ENCODE measurements around the gene HSPB7. TPM values are rescaled to one million over a fixed set of nuclear protein-coding genes. Genes with fewer than 3 reads are reported as not detected.
A peak's percentile ranks its signal among the peaks of the same experiment; 100 is the strongest.
"Not testable (repeated sequence)": the region's sequence is repeated elsewhere in the genome, so short reads cannot be mapped to it uniquely, and the experiment has no call there.

HSPB7 gene
- total RNA-seq, 1 experiment from 2014 or later = not detected

DNA sequence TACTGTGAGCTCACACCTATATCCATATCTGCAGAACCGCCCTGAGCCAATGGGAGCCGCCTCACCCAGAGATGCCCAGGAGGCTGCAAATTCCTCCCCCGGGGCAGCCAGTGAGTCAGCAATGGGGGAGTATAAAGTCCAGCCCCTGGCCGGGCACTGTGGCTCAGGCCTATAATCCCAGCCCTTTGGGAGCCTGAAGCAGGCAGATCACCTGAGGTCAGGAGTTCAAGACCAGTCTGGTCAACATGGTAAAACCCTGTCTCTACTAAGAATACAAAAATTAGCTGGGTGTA, 20.7 kb upstream of the HSPB7 start:
- H3K4me3 Mint-ChIP-seq (ENCODE audit: unreplicated experiment) = no peak overlapping the region
- H3K27ac Mint-ChIP-seq (ENCODE audit: low read depth, unreplicated experiment) = no peak overlapping the region
- no peak for DNase-seq (ENCODE audit: unreplicated experiment)
- H3K36me3 Mint-ChIP-seq (ENCODE audit: insufficient read depth, unreplicated experiment) = no peaks in the 10 kb centered on the region
- intact Hi-C loops (cut with micrococcal nuclease) = no loop called here
- BruUV-seq (replicated peaks) = no TSS peak
- TF ChIP-seq, protein P1, sequence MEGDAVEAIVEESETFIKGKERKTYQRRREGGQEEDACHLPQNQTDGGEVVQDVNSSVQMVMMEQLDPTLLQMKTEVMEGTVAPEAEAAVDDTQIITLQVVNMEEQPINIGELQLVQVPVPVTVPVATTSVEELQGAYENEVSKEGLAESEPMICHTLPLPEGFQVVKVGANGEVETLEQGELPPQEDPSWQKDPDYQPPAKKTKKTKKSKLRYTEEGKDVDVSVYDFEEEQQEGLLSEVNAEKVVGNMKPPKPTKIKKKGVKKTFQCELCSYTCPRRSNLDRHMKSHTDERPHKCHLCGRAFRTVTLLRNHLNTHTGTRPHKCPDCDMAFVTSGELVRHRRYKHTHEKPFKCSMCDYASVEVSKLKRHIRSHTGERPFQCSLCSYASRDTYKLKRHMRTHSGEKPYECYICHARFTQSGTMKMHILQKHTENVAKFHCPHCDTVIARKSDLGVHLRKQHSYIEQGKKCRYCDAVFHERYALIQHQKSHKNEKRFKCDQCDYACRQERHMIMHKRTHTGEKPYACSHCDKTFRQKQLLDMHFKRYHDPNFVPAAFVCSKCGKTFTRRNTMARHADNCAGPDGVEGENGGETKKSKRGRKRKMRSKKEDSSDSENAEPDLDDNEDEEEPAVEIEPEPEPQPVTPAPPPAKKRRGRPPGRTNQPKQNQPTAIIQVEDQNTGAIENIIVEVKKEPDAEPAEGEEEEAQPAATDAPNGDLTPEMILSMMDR (IDR thresholded peaks at IDR 0.05; ENCODE audit: unreplicated experiment) = no peak
- POLR2A ChIA-PET = no interaction called here
- H3K9me3 Mint-ChIP-seq (ENCODE audit: unreplicated experiment) = no peaks in the 10 kb centered on the region
- H3K27me3 Mint-ChIP-seq (ENCODE audit: insufficient read depth, unreplicated experiment) = peaks cover 14% of the 10 kb centered on the region
- no peaks in the 10 kb centered on the region for H3K4me1 Mint-ChIP-seq (ENCODE audit: insufficient read depth, unreplicated experiment)
- CTCF ChIA-PET = interaction anchor here (0.6 to 1.0 kb wide), 5 partner anchors 17 to 422 kb away, joined by 3 to 4 read pairs (median 4); no protein-coding TSS in a partner anchor

DNA sequence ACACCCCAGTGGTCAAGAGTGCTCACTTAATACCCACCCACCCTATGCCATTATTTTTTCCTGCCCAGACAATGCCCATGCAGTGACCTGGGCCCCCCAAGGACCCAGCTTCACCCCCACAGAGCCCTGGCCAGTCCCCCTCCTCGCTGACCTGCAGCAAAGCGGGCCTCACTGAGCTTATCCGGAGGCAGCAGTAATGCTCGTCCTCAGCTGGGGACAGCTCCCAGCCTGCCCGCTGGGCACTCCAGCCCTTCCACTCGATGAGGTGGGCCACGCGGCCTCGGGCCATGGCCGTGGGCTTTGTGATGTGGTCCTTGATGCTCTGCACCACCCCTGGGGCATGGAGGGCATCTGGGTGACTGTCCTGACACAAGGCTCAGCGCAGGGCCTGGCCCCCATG, 18.6 kb upstream of the HSPB7 start:
- intact Hi-C loops (cut with micrococcal nuclease); CTCF ChIA-PET; H3K36me3 Mint-ChIP-seq (ENCODE audit: insufficient read depth, unreplicated experiment): not testable (repeated sequence)

DNA sequence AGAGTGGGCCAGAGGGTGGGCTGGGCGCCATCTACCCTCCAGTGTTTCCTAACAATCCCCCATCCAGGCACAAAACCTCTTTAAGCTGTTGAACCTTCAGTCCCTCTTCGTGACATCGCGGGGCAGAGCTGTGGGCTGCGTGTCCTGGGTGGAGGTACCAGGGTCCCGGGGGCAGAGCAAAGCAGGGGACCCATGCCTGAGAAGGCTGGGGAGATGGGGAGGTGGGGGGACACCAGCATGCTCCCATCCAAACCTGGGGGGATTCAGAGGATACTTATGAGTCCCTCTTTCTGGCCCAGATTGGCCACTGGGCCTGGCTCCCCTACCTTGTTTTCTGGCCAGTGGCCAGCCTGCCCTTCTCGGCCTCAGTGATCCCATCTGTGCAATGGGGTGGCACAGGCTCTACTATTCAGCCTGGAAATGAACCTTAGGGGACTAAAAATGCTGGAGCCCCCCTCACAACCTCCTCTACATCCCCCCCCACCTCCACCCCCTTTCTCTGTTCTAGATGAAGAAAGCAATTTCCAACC, 15.3 kb upstream of the HSPB7 start:
- DNase-seq (ENCODE audit: unreplicated experiment); H3K4me3 Mint-ChIP-seq (ENCODE audit: unreplicated experiment); POLR2A ChIA-PET; BruUV-seq (replicated peaks); H3K27me3 Mint-ChIP-seq (ENCODE audit: insufficient read depth, unreplicated experiment); H3K36me3 Mint-ChIP-seq (ENCODE audit: insufficient read depth, unreplicated experiment); H3K4me1 Mint-ChIP-seq (ENCODE audit: insufficient read depth, unreplicated experiment); H3K9me3 Mint-ChIP-seq (ENCODE audit: unreplicated experiment); H3K27ac Mint-ChIP-seq (ENCODE audit: low read depth, unreplicated experiment): not testable (repeated sequence)
- CTCF ChIA-PET = interaction anchor here (0.5 to 2.2 kb wide), 13 partner anchors 10 to 213 kb away, joined by 3 to 8 read pairs (median 3); partner anchors contain the start of gene HSPB7
- intact Hi-C loops (cut with micrococcal nuclease) = loop anchor here (1.0 kb wide), 1 partner anchor 24 kb away; no protein-coding TSS in a partner anchor

More for the DNA sequence above, 18.6 kb upstream of the HSPB7 start:
- H3K4me3 Mint-ChIP-seq (ENCODE audit: unreplicated experiment); H3K4me1 Mint-ChIP-seq (ENCODE audit: insufficient read depth, unreplicated experiment); H3K27ac Mint-ChIP-seq (ENCODE audit: low read depth, unreplicated experiment); POLR2A ChIA-PET; H3K27me3 Mint-ChIP-seq (ENCODE audit: insufficient read depth, unreplicated experiment); BruUV-seq (replicated peaks); DNase-seq (ENCODE audit: unreplicated experiment); H3K9me3 Mint-ChIP-seq (ENCODE audit: unreplicated experiment): not testable (repeated sequence)

DNA sequence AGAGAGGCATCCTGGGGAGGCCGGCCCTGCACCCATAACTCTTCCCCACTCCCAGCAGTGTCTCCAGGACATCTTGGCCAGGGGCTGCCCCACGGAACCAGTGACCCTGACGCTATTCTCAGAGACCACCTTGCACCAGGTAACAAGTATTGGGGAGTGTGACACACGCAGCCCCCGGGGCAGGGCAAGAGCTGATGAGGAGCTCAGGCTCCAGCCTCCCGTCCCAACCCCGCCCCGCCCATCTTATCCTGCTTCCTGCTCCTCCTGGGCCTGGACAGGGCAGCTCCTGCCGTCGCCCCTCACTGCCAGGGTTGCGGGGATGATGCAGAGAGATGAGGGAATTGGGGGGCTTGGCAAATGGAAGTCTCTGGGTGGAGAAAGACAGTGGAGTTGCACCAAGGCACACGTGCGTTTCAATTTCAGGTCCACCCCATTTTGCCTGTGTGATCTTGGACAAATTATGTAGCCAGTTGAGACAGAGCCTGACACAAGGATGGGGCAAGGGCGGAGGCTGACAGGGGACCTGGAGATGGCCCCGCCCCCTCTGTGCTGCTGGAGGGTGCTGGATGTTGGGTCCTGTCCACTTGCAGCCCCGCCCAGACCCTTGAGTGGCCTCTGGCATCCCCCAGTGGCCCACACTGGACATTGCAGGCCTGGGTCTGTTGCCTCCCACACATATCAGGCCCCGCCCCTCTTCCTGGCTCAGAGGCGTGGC, 14.7 kb upstream of the HSPB7 start:
- TF ChIP-seq, protein P1 (IDR thresholded peaks at IDR 0.05; ENCODE audit: unreplicated experiment) = peak; percentile 95
- Mint-ChIP-seq H3K27ac (ENCODE audit: low read depth, unreplicated experiment) (no peak overlapping the region), H3K9me3 (ENCODE audit: unreplicated experiment) (no peaks in the 10 kb centered on the region), H3K36me3 (ENCODE audit: insufficient read depth, unreplicated experiment) (peaks cover 5% of the 10 kb centered on the region), H3K27me3 (ENCODE audit: insufficient read depth, unreplicated experiment) (peaks cover 11% of the 10 kb centered on the region), H3K4me3 (ENCODE audit: unreplicated experiment) (no peak overlapping the region), H3K4me1 (ENCODE audit: insufficient read depth, unreplicated experiment) (no peaks in the 10 kb centered on the region)
- CTCF ChIA-PET = interaction anchor here (0.6 to 2.2 kb wide), 9 partner anchors 12 to 213 kb away, joined by 3 to 8 read pairs (median 3); no protein-coding TSS in a partner anchor
- no TSS peak for BruUV-seq (replicated peaks)
- intact Hi-C loops (cut with micrococcal nuclease) = loop anchor here (1.0 kb wide), 1 partner anchor 23 kb away; no protein-coding TSS in a partner anchor
- POLR2A ChIA-PET = no interaction called here
- DNase-seq (ENCODE audit: unreplicated experiment) = peak; percentile 88

DNA sequence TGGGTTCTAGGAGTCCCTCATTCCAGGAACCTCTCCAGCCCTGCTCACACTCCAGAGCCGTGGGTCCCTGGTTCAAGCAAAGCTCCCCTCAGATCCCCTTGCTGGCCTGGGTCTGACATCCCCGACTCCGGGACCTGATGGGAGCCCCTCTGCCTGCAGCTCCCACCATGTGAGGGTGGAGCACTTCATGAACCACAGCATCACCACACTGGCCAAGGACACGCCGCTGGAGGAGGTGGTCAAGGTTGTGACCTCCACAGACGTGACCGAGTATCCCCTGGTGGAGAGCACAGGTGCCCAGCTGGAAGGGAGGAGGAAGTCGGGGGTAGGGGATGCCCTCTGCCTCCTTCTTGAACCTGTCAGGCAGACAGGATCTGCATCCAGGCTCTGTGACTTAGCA, 13.7 kb upstream of the HSPB7 start:
- Mint-ChIP-seq H3K4me1 (ENCODE audit: insufficient read depth, unreplicated experiment) (no peaks in the 10 kb centered on the region), H3K27ac (ENCODE audit: low read depth, unreplicated experiment) (no peak overlapping the region), H3K4me3 (ENCODE audit: unreplicated experiment) (no peak overlapping the region), H3K27me3 (ENCODE audit: insufficient read depth, unreplicated experiment) (peaks cover 11% of the 10 kb centered on the region), H3K9me3 (ENCODE audit: unreplicated experiment) (no peaks in the 10 kb centered on the region), H3K36me3 (ENCODE audit: insufficient read depth, unreplicated experiment) (peaks cover 5% of the 10 kb centered on the region)
- intact Hi-C loops (cut with micrococcal nuclease) = no loop called here
- TF ChIP-seq, protein P1 (IDR thresholded peaks at IDR 0.05; ENCODE audit: unreplicated experiment) = no peak
- ChIA-PET POLR2A (no interaction called here), CTCF (interaction anchor here (1.1 to 2.2 kb wide), 2 partner anchors 22 to 24 kb away, joined by 8 to 9 read pairs; no protein-coding TSS in a partner anchor)
- no peak for DNase-seq (ENCODE audit: unreplicated experiment)
- no TSS peak for BruUV-seq (replicated peaks)

All from MCF 10A (cell line).